GM23338 (cell line): ENCODE measurements around the gene ADRA1B. TPM values are rescaled to one million over a fixed set of nuclear protein-coding genes. Genes with fewer than 3 reads are reported as not detected.

Experiments
- ATAC-seq: fragments of 200-7000 bp; cut with Tn5 transposase; 3 replicates; pipeline ENCODE4 v1.9.1; 2020
- DNase-seq: peaks from one replicate; pipeline ENCODE4 v3.0.0-alpha.2; 2015; ENCODE audit warnings: low spot score
- H2AFZ ChIP-seq: fragments of 200-600 bp; sonication (generic); 2 replicates; pipeline ENCODE4 v1.8.0; 2016; ENCODE audit warnings: antibody characterized with exemption, mild to moderate bottlenecking, moderate library complexity
- H3F3A ChIP-seq: fragments of 200-600 bp; sonication (generic); replicated peaks from 2 replicates; pipeline ENCODE4 v1.8.0; 2017; ENCODE audit warnings: antibody characterized with exemption, mixed run types, low read depth
- H3K27ac ChIP-seq: fragments of 200-600 bp; sonication (generic); 2 replicates; pipeline ENCODE4 v1.6.1; 2016; ENCODE audit warnings: low read depth
- H3K27me3 ChIP-seq: fragments of 200-600 bp; sonication (generic); 2 replicates; pipeline ENCODE4 v1.8.0; 2016; ENCODE audit warnings: mild to moderate bottlenecking, mixed run types, moderate library complexity; ENCODE audit not compliant: insufficient read depth
- H3K36me3 ChIP-seq: fragments of 200-600 bp; sonication (generic); 2 replicates; pipeline ENCODE4 v1.8.0; 2016; ENCODE audit warnings: mild to moderate bottlenecking; ENCODE audit not compliant: insufficient read depth
- H3K4me1 ChIP-seq: fragments of 200-600 bp; sonication (generic); 2 replicates; pipeline ENCODE4 v1.8.0; 2016; ENCODE audit warnings: mild to moderate bottlenecking, moderate library complexity; ENCODE audit not compliant: insufficient read depth
- H3K4me2 ChIP-seq: fragments of 200-600 bp; sonication (generic); 2 replicates; pipeline ENCODE4 v1.7.1; 2017; ENCODE audit warnings: mixed run types
- H3K4me3 ChIP-seq: fragments of 200-600 bp; sonication (generic); 2 replicates; pipeline ENCODE4 v1.6.1; 2016; ENCODE audit warnings: mixed run types
- H3K79me2 ChIP-seq: fragments of 200-600 bp; sonication (generic); replicated peaks from 2 replicates; pipeline ENCODE4 v1.8.0; 2017; ENCODE audit warnings: mild to moderate bottlenecking; ENCODE audit not compliant: insufficient read depth
- H3K9me2 ChIP-seq: fragments of 200-600 bp; sonication (generic); 2 replicates; pipeline ENCODE4 v1.8.0; 2017; ENCODE audit not compliant: insufficient read depth
- H4K20me1 ChIP-seq: fragments of 200-600 bp; sonication (generic); replicated peaks from 2 replicates; pipeline ENCODE4 v1.8.0; 2017; ENCODE audit warnings: mild to moderate bottlenecking; ENCODE audit not compliant: insufficient read depth
- H3K27ac Mint-ChIP-seq: 2 replicates; pipeline ENCODE4 v1.8.0; 2020; ENCODE audit warnings: inconsistent platforms, mild to moderate bottlenecking, moderate library complexity, mixed read lengths
- H3K27me3 Mint-ChIP-seq: 3 replicates; pipeline ENCODE4 v1.8.0; 2022; ENCODE audit warnings: low read depth, mild to moderate bottlenecking, moderate library complexity, mixed read lengths, inconsistent platforms; ENCODE audit not compliant: insufficient read depth, poor library complexity
- H3K36me3 Mint-ChIP-seq: 3 replicates; pipeline ENCODE4 v1.8.0; 2021; ENCODE audit warnings: low read depth, mild to moderate bottlenecking, inconsistent platforms, moderate library complexity, mixed read lengths
- H3K4me1 Mint-ChIP-seq: 3 replicates; pipeline ENCODE4 v1.8.0; 2020; ENCODE audit warnings: mild to moderate bottlenecking, inconsistent platforms, mixed read lengths
- H3K4me3 Mint-ChIP-seq: 3 replicates; pipeline ENCODE4 v1.8.0; 2021; ENCODE audit warnings: moderate library complexity, mild to moderate bottlenecking, inconsistent platforms, mixed read lengths
- H3K9me3 Mint-ChIP-seq: 3 replicates; pipeline ENCODE4 v1.8.0; 2020; ENCODE audit warnings: moderate library complexity, mild to moderate bottlenecking, inconsistent platforms, mixed read lengths
- CREB1 ChIP-seq: fragments of 250-450 bp; sonication (Bioruptor Pico); IDR thresholded peaks from 2 replicates; pipeline ENCODE4 v1.5.0; 2020; ENCODE audit warnings: low read depth, mild to moderate bottlenecking, moderate library complexity
- EZH2 ChIP-seq: fragments of 200-600 bp; sonication (generic); IDR thresholded peaks from one replicate; pipeline ENCODE4 v1.8.0; 2017; ENCODE audit warnings: antibody characterized with exemption, mild to moderate bottlenecking, low read depth; ENCODE audit not compliant: unreplicated experiment
- EZH2phosphoT487 ChIP-seq: fragments of 200-600 bp; sonication (generic); IDR thresholded peaks from one replicate; pipeline ENCODE4 v1.8.1; 2018; ENCODE audit warnings: antibody characterized with exemption; ENCODE audit not compliant: unreplicated experiment
- JUNB ChIP-seq: IDR thresholded peaks from one replicate; pipeline ENCODE4 v1.6.1; 2016; ENCODE audit warnings: antibody characterized with exemption; ENCODE audit not compliant: unreplicated experiment
- NANOG ChIP-seq: IDR thresholded peaks from 2 replicates; pipeline ENCODE4 v1.6.1; 2016; ENCODE audit warnings: antibody characterized with exemption, borderline replicate concordance
- POLR2AphosphoS5 ChIP-seq: IDR thresholded peaks from 2 replicates; pipeline ENCODE4 v1.6.1; 2016; ENCODE audit warnings: antibody characterized with exemption, low read depth
- STAT1 ChIP-seq: IDR thresholded peaks from one replicate; pipeline ENCODE4 v1.6.1; 2016; ENCODE audit warnings: antibody characterized with exemption; ENCODE audit not compliant: unreplicated experiment
- ZNF114 ChIP-seq: fragments of 250-450 bp; sonication (Bioruptor Pico); IDR thresholded peaks from 2 replicates; pipeline ENCODE4 v1.5.0; 2020; ENCODE audit warnings: mild to moderate bottlenecking, moderate library complexity
- ZNF331 ChIP-seq: fragments of 250-450 bp; sonication (Bioruptor Pico); IDR thresholded peaks from 2 replicates; pipeline ENCODE4 v1.5.0; 2020; ENCODE audit warnings: low read depth, mild to moderate bottlenecking, moderate library complexity
- polyA plus RNA-seq: library from polyadenylated mRNA; unstranded; fragments of >200 nt; fragmentation: Nextera tagmentation; extraction: Ambion mirVana; gene quantifications from 2 replicates; pipeline ENCODE4 v1.2.1, GENCODE V29; 2016
- total RNA-seq: library from RNA; depleted of rRNA; stranded (reverse); fragments of >200 nt; shearing (Covaris generic); gene quantifications from 2 replicates; pipeline ENCODE4 v1.2.3, GENCODE V29; 2014
- TF ChIP-seq, protein P1 (sequence below), 2 experiments: fragments of 200-600 bp in 1 of 2; sonication (generic) in 1 of 2; conservative IDR thresholded peaks; 2 replicates each; pipeline versions ENCODE4 v1.5.1 to v1.6.1; 2016 to 2017; ENCODE audit warnings: antibody characterized with exemption in 2 of 2, low read depth in 2 of 2, mild to moderate bottlenecking in 2 of 2, moderate library complexity in 1 of 2
- TF ChIP-seq, protein P2 (sequence below): fragments of 250-450 bp; sonication (Bioruptor Pico); IDR thresholded peaks from 2 replicates; pipeline ENCODE4 v1.5.0; 2020; ENCODE audit warnings: mild to moderate bottlenecking, moderate library complexity
- TF ChIP-seq, protein P3 (sequence below): IDR thresholded peaks from one replicate; pipeline ENCODE4 v1.6.1; 2018; ENCODE audit warnings: antibody characterized with exemption; ENCODE audit not compliant: unreplicated experiment
- TF ChIP-seq, protein P4 (sequence below): IDR thresholded peaks from 2 replicates; pipeline ENCODE4 v1.6.1; 2016; ENCODE audit warnings: antibody characterized with exemption

Gene ADRA1B
- total and polyA plus RNA-seq, 2 experiments from 2014 or later = not detected

DNA sequence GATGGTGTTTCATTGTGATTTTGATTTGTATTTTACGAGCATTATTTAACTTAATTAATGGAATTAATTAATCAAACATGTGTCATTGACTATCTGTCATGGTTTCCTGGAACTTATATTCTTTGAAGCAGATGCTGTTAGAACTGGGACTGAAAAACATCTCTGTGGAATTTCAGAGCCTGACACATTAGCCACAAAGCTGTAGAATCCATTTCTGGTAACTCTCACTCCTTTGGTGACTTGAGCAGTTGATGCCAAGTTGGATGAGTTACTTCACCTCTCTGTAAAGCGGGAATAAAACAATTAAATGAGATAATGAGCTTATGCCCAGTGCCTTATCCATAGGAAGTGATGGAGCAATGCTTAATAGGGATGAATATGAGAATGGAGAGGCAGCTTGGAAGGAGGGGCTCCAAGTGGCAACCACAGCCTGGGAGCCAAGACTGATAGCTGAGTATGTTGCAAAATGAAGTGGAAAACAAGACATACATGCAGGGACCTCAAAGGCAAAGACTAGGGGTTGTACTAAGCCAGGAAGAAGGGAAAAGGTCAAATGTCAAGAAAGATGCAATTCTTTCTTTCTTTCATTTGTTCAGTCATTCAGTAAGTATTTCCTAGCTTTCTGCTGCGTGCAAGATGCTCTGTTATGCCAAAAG lies 23.1 kb upstream of the ADRA1B start:
- ATAC-seq (no peak), DNase-seq (no peak)
- no peak overlapping the region for H3K27ac ChIP-seq
- Mint-ChIP-seq H3K27ac (no peak overlapping the region), H3K27me3 (peaks cover 2% of the 10 kb centered on the region), H3K4me1 (peaks cover 8% of the 10 kb centered on the region; the same call in 2 of the 3 replicates), H3K36me3 (no peaks in the 10 kb centered on the region), H3K9me3 (no peaks in the 10 kb centered on the region), H3K4me3 (no peak overlapping the region)
- no peak overlapping the region for H3K4me3 ChIP-seq
- H3K9me2 ChIP-seq = peaks cover 15% of the 10 kb centered on the region
- H3K27me3 ChIP-seq = no peaks in the 10 kb centered on the region
- H3K36me3 ChIP-seq = no peaks in the 10 kb centered on the region
- no peak overlapping the region for H3K4me2 ChIP-seq
- no peaks in the 10 kb centered on the region for H3F3A ChIP-seq
- TF ChIP-seq, protein P1, sequence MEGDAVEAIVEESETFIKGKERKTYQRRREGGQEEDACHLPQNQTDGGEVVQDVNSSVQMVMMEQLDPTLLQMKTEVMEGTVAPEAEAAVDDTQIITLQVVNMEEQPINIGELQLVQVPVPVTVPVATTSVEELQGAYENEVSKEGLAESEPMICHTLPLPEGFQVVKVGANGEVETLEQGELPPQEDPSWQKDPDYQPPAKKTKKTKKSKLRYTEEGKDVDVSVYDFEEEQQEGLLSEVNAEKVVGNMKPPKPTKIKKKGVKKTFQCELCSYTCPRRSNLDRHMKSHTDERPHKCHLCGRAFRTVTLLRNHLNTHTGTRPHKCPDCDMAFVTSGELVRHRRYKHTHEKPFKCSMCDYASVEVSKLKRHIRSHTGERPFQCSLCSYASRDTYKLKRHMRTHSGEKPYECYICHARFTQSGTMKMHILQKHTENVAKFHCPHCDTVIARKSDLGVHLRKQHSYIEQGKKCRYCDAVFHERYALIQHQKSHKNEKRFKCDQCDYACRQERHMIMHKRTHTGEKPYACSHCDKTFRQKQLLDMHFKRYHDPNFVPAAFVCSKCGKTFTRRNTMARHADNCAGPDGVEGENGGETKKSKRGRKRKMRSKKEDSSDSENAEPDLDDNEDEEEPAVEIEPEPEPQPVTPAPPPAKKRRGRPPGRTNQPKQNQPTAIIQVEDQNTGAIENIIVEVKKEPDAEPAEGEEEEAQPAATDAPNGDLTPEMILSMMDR (conservative IDR thresholded peaks at IDR 0.05; ENCODE audit: low read depth in 2 of 2) = no peak
- TF ChIP-seq, protein P2, sequence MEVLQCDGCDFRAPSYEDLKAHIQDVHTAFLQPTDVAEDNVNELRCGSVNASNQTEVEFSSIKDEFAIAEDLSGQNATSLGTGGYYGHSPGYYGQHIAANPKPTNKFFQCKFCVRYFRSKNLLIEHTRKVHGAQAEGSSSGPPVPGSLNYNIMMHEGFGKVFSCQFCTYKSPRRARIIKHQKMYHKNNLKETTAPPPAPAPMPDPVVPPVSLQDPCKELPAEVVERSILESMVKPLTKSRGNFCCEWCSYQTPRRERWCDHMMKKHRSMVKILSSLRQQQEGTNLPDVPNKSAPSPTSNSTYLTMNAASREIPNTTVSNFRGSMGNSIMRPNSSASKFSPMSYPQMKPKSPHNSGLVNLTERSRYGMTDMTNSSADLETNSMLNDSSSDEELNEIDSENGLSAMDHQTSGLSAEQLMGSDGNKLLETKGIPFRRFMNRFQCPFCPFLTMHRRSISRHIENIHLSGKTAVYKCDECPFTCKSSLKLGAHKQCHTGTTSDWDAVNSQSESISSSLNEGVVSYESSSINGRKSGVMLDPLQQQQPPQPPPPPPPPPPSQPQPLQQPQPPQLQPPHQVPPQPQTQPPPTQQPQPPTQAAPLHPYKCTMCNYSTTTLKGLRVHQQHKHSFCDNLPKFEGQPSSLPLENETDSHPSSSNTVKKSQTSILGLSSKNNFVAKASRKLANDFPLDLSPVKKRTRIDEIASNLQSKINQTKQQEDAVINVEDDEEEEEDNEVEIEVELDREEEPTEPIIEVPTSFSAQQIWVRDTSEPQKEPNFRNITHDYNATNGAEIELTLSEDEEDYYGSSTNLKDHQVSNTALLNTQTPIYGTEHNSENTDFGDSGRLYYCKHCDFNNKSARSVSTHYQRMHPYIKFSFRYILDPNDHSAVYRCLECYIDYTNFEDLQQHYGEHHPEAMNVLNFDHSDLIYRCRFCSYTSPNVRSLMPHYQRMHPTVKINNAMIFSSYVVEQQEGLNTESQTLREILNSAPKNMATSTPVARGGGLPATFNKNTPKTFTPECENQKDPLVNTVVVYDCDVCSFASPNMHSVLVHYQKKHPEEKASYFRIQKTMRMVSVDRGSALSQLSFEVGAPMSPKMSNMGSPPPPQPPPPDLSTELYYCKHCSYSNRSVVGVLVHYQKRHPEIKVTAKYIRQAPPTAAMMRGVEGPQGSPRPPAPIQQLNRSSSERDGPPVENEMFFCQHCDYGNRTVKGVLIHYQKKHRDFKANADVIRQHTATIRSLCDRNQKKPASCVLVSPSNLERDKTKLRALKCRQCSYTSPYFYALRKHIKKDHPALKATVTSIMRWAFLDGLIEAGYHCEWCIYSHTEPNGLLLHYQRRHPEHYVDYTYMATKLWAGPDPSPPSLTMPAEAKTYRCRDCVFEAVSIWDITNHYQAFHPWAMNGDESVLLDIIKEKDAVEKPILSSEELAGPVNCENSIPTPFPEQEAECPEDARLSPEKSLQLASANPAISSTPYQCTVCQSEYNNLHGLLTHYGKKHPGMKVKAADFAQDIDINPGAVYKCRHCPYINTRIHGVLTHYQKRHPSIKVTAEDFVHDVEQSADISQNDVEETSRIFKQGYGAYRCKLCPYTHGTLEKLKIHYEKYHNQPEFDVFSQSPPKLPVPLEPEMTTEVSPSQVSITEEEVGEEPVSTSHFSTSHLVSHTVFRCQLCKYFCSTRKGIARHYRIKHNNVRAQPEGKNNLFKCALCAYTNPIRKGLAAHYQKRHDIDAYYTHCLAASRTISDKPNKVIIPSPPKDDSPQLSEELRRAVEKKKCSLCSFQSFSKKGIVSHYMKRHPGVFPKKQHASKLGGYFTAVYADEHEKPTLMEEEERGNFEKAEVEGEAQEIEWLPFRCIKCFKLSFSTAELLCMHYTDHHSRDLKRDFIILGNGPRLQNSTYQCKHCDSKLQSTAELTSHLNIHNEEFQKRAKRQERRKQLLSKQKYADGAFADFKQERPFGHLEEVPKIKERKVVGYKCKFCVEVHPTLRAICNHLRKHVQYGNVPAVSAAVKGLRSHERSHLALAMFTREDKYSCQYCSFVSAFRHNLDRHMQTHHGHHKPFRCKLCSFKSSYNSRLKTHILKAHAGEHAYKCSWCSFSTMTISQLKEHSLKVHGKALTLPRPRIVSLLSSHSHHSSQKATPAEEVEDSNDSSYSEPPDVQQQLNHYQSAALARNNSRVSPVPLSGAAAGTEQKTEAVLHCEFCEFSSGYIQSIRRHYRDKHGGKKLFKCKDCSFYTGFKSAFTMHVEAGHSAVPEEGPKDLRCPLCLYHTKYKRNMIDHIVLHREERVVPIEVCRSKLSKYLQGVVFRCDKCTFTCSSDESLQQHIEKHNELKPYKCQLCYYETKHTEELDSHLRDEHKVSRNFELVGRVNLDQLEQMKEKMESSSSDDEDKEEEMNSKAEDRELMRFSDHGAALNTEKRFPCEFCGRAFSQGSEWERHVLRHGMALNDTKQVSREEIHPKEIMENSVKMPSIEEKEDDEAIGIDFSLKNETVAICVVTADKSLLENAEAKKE (CRISPR knock-in tag) = no peak
- TF ChIP-seq NANOG = no peak
- TF ChIP-seq EZH2 = no peak
- TF ChIP-seq JUNB = no peak
- no peak for TF ChIP-seq ZNF114 (CRISPR knock-in tag)
- TF ChIP-seq, protein P3, sequence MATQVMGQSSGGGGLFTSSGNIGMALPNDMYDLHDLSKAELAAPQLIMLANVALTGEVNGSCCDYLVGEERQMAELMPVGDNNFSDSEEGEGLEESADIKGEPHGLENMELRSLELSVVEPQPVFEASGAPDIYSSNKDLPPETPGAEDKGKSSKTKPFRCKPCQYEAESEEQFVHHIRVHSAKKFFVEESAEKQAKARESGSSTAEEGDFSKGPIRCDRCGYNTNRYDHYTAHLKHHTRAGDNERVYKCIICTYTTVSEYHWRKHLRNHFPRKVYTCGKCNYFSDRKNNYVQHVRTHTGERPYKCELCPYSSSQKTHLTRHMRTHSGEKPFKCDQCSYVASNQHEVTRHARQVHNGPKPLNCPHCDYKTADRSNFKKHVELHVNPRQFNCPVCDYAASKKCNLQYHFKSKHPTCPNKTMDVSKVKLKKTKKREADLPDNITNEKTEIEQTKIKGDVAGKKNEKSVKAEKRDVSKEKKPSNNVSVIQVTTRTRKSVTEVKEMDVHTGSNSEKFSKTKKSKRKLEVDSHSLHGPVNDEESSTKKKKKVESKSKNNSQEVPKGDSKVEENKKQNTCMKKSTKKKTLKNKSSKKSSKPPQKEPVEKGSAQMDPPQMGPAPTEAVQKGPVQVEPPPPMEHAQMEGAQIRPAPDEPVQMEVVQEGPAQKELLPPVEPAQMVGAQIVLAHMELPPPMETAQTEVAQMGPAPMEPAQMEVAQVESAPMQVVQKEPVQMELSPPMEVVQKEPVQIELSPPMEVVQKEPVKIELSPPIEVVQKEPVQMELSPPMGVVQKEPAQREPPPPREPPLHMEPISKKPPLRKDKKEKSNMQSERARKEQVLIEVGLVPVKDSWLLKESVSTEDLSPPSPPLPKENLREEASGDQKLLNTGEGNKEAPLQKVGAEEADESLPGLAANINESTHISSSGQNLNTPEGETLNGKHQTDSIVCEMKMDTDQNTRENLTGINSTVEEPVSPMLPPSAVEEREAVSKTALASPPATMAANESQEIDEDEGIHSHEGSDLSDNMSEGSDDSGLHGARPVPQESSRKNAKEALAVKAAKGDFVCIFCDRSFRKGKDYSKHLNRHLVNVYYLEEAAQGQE = no peak
- no peak for TF ChIP-seq CREB1 (CRISPR knock-in tag)
- TF ChIP-seq ZNF331 = no peak
- no peak for TF ChIP-seq STAT1
- TF ChIP-seq, protein P4, sequence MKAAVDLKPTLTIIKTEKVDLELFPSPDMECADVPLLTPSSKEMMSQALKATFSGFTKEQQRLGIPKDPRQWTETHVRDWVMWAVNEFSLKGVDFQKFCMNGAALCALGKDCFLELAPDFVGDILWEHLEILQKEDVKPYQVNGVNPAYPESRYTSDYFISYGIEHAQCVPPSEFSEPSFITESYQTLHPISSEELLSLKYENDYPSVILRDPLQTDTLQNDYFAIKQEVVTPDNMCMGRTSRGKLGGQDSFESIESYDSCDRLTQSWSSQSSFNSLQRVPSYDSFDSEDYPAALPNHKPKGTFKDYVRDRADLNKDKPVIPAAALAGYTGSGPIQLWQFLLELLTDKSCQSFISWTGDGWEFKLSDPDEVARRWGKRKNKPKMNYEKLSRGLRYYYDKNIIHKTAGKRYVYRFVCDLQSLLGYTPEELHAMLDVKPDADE = no peak
- TF ChIP-seq EZH2phosphoT487 = no peak
- no peak for TF ChIP-seq POLR2AphosphoS5
- no peak overlapping the region for H2AFZ ChIP-seq
- H3K79me2 ChIP-seq = no peaks in the 10 kb centered on the region
- no peaks in the 10 kb centered on the region for H4K20me1 ChIP-seq
- no peaks in the 10 kb centered on the region for H3K4me1 ChIP-seq
